ENCODE results near the gene IGFBP5.

Gene IGFBP5

DNA sequence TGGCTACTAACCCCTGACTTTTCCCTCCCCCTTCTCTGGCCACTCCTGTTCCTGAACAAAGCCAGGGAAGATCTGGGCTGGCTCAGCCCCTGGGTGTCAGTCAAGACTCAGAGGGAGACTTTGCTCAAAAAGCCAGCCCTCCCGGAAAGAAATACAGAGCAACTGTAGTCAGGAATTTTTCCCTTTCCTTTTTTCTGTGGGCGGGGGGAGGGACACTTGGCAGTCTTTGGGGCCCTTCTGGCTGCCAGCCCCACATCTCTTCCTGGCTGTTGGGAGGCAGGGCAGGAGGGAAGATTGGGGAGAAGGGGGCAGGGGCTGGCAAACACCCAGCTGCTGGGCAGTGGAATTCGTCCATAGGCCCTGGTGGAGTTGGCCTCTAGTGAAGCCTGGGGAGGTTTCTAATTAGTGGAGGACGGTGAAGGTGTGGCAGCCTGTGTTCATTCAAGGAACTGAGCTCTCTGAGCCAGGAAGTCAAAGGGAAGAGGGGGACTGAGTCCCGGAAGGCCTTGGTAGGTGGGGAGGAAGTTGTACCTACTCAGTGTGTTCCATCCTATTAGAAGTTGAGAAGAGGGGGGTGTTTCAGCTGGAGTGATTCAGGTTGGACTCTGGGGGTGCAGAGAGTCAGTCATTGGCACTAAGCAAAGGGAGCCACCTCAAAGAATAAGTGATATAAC is 51.2 kb downstream of the IGFBP5 start:
- no peak overlapping the region for H3K27ac ChIP-seq (replicated peaks)

DNA sequence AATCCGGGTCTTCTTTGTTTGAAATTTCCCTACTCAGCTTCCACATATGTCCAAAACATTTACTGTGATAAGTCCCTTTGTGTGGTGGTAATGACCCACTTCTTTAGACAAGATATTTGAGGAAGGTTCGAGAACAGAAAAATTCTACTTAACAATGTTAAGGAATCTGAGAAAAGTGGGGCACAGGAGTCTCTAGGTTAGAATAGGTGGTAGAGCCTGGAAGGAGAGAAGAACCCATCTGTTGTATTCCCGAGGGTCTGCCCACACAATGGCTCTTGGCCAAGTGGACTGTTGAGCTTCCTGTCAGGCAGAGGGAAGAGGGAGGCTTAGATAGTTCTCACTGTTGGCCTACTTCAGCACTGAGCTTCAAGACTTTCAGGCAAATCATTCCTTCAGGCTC is 57.9 kb downstream of the IGFBP5 start:
- Histone ChIP-seq H3K27me3 (ENCODE audit: insufficient read depth, poor library complexity, severe bottlenecking) (peaks cover 21% of the 10 kb centered on the region), H3K4me3 (replicated peaks; ENCODE audit: insufficient read depth, low read length) (no peak overlapping the region), H3K27ac (replicated peaks) (no peak overlapping the region)
- no peak for DNase-seq (ENCODE audit: low read depth in 1 of 2, low spot score in 1 of 2)
- TF ChIP-seq, protein P1, sequence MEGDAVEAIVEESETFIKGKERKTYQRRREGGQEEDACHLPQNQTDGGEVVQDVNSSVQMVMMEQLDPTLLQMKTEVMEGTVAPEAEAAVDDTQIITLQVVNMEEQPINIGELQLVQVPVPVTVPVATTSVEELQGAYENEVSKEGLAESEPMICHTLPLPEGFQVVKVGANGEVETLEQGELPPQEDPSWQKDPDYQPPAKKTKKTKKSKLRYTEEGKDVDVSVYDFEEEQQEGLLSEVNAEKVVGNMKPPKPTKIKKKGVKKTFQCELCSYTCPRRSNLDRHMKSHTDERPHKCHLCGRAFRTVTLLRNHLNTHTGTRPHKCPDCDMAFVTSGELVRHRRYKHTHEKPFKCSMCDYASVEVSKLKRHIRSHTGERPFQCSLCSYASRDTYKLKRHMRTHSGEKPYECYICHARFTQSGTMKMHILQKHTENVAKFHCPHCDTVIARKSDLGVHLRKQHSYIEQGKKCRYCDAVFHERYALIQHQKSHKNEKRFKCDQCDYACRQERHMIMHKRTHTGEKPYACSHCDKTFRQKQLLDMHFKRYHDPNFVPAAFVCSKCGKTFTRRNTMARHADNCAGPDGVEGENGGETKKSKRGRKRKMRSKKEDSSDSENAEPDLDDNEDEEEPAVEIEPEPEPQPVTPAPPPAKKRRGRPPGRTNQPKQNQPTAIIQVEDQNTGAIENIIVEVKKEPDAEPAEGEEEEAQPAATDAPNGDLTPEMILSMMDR (IDR thresholded peaks at IDR 0.05; ENCODE audit: insufficient read depth, low read length), result no peak
- TF ChIP-seq, protein P2, sequence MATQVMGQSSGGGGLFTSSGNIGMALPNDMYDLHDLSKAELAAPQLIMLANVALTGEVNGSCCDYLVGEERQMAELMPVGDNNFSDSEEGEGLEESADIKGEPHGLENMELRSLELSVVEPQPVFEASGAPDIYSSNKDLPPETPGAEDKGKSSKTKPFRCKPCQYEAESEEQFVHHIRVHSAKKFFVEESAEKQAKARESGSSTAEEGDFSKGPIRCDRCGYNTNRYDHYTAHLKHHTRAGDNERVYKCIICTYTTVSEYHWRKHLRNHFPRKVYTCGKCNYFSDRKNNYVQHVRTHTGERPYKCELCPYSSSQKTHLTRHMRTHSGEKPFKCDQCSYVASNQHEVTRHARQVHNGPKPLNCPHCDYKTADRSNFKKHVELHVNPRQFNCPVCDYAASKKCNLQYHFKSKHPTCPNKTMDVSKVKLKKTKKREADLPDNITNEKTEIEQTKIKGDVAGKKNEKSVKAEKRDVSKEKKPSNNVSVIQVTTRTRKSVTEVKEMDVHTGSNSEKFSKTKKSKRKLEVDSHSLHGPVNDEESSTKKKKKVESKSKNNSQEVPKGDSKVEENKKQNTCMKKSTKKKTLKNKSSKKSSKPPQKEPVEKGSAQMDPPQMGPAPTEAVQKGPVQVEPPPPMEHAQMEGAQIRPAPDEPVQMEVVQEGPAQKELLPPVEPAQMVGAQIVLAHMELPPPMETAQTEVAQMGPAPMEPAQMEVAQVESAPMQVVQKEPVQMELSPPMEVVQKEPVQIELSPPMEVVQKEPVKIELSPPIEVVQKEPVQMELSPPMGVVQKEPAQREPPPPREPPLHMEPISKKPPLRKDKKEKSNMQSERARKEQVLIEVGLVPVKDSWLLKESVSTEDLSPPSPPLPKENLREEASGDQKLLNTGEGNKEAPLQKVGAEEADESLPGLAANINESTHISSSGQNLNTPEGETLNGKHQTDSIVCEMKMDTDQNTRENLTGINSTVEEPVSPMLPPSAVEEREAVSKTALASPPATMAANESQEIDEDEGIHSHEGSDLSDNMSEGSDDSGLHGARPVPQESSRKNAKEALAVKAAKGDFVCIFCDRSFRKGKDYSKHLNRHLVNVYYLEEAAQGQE (IDR thresholded peaks at IDR 0.05; ENCODE audit: insufficient replicate concordance, low read depth), result no peak
- TF ChIP-seq POLR2AphosphoS5 (IDR thresholded peaks at IDR 0.05; ENCODE audit: low read depth) (no peak), GABPA (IDR thresholded peaks at IDR 0.05; ENCODE audit: low read depth) (no peak), SPI1 (IDR thresholded peaks at IDR 0.05; ENCODE audit: borderline replicate concordance, low read depth) (no peak)

More for the DNA sequence above, 51.2 kb downstream of the IGFBP5 start:
- no peak overlapping the region for H3K4me3 ChIP-seq (replicated peaks; ENCODE audit: insufficient read depth, low read length)
- DNase-seq (ENCODE audit: low read depth in 1 of 2, low spot score in 1 of 2), result no peak
- TF ChIP-seq, protein P1 (IDR thresholded peaks at IDR 0.05; ENCODE audit: insufficient read depth, low read length), result no peak
- TF ChIP-seq SPI1 (IDR thresholded peaks at IDR 0.05; ENCODE audit: borderline replicate concordance, low read depth), result no peak
- TF ChIP-seq, protein P2 (IDR thresholded peaks at IDR 0.05; ENCODE audit: insufficient replicate concordance, low read depth), result no peak
- TF ChIP-seq GABPA (IDR thresholded peaks at IDR 0.05; ENCODE audit: low read depth), result no peak
- TF ChIP-seq POLR2AphosphoS5 (IDR thresholded peaks at IDR 0.05; ENCODE audit: low read depth), result no peak
- H3K27me3 ChIP-seq (ENCODE audit: insufficient read depth, poor library complexity, severe bottlenecking), result peaks cover 2% of the 10 kb centered on the region

DNA sequence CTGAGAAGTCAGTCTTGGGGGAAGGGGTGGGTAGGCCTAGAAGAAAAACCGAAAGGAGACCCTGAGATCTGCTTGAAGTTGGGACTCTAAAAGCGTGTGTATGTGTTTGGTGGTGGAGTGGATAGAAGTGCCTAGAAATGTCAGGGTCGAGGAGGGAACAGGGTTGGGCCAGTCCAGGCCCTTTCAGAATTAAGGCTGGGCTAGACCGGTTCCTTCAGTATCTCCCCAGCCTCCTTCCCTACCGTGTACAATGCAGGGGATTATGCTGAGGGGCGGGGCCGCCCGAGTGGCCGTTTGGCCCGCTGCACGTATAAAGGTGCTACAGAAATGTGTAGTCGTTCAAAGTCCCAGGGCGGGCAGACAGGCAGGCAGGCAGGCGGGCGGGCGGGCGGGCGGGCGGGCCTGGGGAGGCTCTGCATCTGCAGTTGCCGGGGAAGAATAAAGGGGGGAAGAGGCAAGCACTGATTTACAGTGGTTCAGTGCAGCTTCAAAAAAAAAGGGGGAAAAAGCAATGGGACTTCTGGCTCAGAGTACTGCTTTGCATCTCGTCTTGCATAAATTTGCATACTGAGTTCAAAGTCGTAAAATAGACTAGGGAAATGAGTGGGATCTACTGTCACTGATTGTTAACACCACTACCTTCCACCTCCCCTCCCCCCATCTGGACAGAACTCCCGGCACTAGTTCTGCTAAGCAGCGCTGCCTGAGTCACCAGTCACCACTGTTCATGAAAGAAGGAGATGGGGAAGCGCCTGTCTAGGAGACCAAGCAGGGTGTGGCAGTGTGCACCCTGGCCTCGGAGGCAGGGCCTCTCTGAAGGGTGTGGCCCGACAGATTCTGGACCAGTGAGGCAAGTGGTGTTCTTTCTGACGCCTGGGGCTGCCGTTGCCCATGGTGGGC is 58.5 kb downstream of the IGFBP5 start:
- TF ChIP-seq GABPA (IDR thresholded peaks at IDR 0.05; ENCODE audit: low read depth) (no peak), SPI1 (IDR thresholded peaks at IDR 0.05; ENCODE audit: borderline replicate concordance, low read depth) (no peak), POLR2AphosphoS5 (IDR thresholded peaks at IDR 0.05; ENCODE audit: low read depth) (no peak)
- TF ChIP-seq, protein P2 (IDR thresholded peaks at IDR 0.05; ENCODE audit: insufficient replicate concordance, low read depth), result no peak
- TF ChIP-seq, protein P1 (IDR thresholded peaks at IDR 0.05; ENCODE audit: insufficient read depth, low read length), result no peak
- no peak overlapping the region for H3K27ac ChIP-seq (replicated peaks)
- H3K27me3 ChIP-seq (ENCODE audit: insufficient read depth, poor library complexity, severe bottlenecking), result peaks cover 27% of the 10 kb centered on the region
- peak in 1 of 2 experiments; percentile 8 for DNase-seq (ENCODE audit: low read depth in 1 of 2, low spot score in 1 of 2)
- no peak overlapping the region for H3K4me3 ChIP-seq (replicated peaks; ENCODE audit: insufficient read depth, low read length)
